ENCODE results near the gene PRKX. TPM values are rescaled to one million over a fixed set of nuclear protein-coding genes. Genes with fewer than 3 reads are reported as not detected.
"Not testable (repeated sequence)": the region's sequence is repeated elsewhere in the genome, so short reads cannot be mapped to it uniquely, and the experiment has no call there.

PRKX gene
- total RNA-seq, 3 donors from 2014 or later (not counting 1 experiment from before 2014, with no cell fraction given): 44.9 to 131 (median 97.6) TPM

GRCh38 chrX:3712870-3713224 is 602 bp downstream of the PRKX start:
- WGBS (ENCODE audit: insufficient coverage): 0% methylated on average over 38 of the region's 38 CpGs
- TF ChIP-seq CTCF (IDR thresholded peaks at IDR 0.05): no peak
- intact Hi-C loops (cut with micrococcal nuclease): no loop called here
- peak; percentile 0 to 3 (median 1) for ATAC-seq
- DNase-seq: peak in 1 of 2 donors; percentile 23
- peak overlapping the region; percentile 80 for H3K4me3 ChIP-seq (ENCODE audit: low read length)
- peak overlapping the region; percentile 93 to 96 for H3K27ac Mint-ChIP-seq
- no peaks in the 10 kb centered on the region for H3K9me3 ChIP-seq (ENCODE audit: control insufficient read depth, insufficient read depth, low read length)
- no peaks in the 10 kb centered on the region for H3K36me3 ChIP-seq (ENCODE audit: control insufficient read depth, insufficient read depth, low read length)
- peak overlapping the region; percentile 99 for H3K4me3 Mint-ChIP-seq
- H3K4me1 Mint-ChIP-seq: peaks cover 20 to 35% of the 10 kb centered on the region in 2 donors
- no peaks in the 10 kb centered on the region for H3K36me3 Mint-ChIP-seq
- no peaks in the 10 kb centered on the region for H3K27me3 ChIP-seq (ENCODE audit: control insufficient read depth, insufficient read depth, low read length)
- no peaks in the 10 kb centered on the region for H3K9me3 Mint-ChIP-seq
- H3K27me3 Mint-ChIP-seq (ENCODE audit: low read depth in 2 of 2): no peaks in the 10 kb centered on the region
- peaks cover 51% of the 10 kb centered on the region for H3K4me1 ChIP-seq (ENCODE audit: control insufficient read depth, insufficient read depth, low read length)
- H3K27ac ChIP-seq (ENCODE audit: low read length): peak overlapping the region; percentile 86

- Mint-ChIP-seq H3K4me1 (peaks cover 20 to 41% of the 10 kb centered on the region in 2 donors), H3K27ac (peak overlapping the region; percentile 93 to 96), H3K36me3 (no peaks in the 10 kb centered on the region), H3K27me3 (ENCODE audit: low read depth in 2 of 2) (no peaks in the 10 kb centered on the region), H3K4me3 (peak overlapping the region; percentile 99), H3K9me3 (no peaks in the 10 kb centered on the region)
- intact Hi-C loops (cut with micrococcal nuclease): no loop called here
- Histone ChIP-seq H3K27ac (ENCODE audit: low read length) (peak overlapping the region; percentile 86), H3K4me3 (ENCODE audit: low read length) (peak overlapping the region; percentile 80), H3K27me3 (ENCODE audit: control insufficient read depth, insufficient read depth, low read length) (no peaks in the 10 kb centered on the region), H3K4me1 (ENCODE audit: control insufficient read depth, insufficient read depth, low read length) (peaks cover 56% of the 10 kb centered on the region), H3K9me3 (ENCODE audit: control insufficient read depth, insufficient read depth, low read length) (no peaks in the 10 kb centered on the region), H3K36me3 (ENCODE audit: control insufficient read depth, insufficient read depth, low read length) (no peaks in the 10 kb centered on the region)
- WGBS (ENCODE audit: insufficient coverage): 2% methylated on average over 39 of the region's 39 CpGs
- DNase-seq (peak in 1 of 2 donors; percentile 29), ATAC-seq (no peak)
- TF ChIP-seq CTCF (IDR thresholded peaks at IDR 0.05): no peak
Observed at GRCh38 chrX:3712051-3712869, 1.2 kb downstream of the PRKX start.

- no peaks in the 10 kb centered on the region for H3K36me3 ChIP-seq (ENCODE audit: control insufficient read depth, insufficient read depth, low read length)
- peaks cover 64% of the 10 kb centered on the region for H3K4me1 ChIP-seq (ENCODE audit: control insufficient read depth, insufficient read depth, low read length)
- H3K4me1 Mint-ChIP-seq: peaks cover 20 to 47% of the 10 kb centered on the region in 2 donors
- DNase-seq (peak; percentile 42 to 54), ATAC-seq (peak; percentile 15 to 26 (median 18))
- no peak for TF ChIP-seq CTCF (IDR thresholded peaks at IDR 0.05)
- whole genome bisulfite sequencing (ENCODE audit: insufficient coverage): 7% methylated on average over 14 of the region's 16 CpGs
- intact Hi-C loops (cut with micrococcal nuclease): no loop called here
- H3K27ac Mint-ChIP-seq: peak overlapping the region; percentile 93 to 96
- H3K4me3 ChIP-seq (ENCODE audit: low read length): peak overlapping the region; percentile 80
- H3K27me3 Mint-ChIP-seq (ENCODE audit: low read depth in 2 of 2): no peaks in the 10 kb centered on the region
- no peaks in the 10 kb centered on the region for H3K36me3 Mint-ChIP-seq
- H3K27ac ChIP-seq (ENCODE audit: low read length): peak overlapping the region; percentile 86
- no peaks in the 10 kb centered on the region for H3K9me3 ChIP-seq (ENCODE audit: control insufficient read depth, insufficient read depth, low read length)
- H3K9me3 Mint-ChIP-seq: no peaks in the 10 kb centered on the region
- H3K4me3 Mint-ChIP-seq: peak overlapping the region; percentile 99
- no peaks in the 10 kb centered on the region for H3K27me3 ChIP-seq (ENCODE audit: control insufficient read depth, insufficient read depth, low read length)
Observed at GRCh38 chrX:3711331-3711917, 2.0 kb downstream of the PRKX start.

GRCh38 chrX:3707673-3708274 is 5.7 kb downstream of the PRKX start:
- H3K36me3 Mint-ChIP-seq; H3K27me3 ChIP-seq (ENCODE audit: control insufficient read depth, insufficient read depth, low read length); H3K9me3 Mint-ChIP-seq; H3K9me3 ChIP-seq (ENCODE audit: control insufficient read depth, insufficient read depth, low read length); H3K27me3 Mint-ChIP-seq (ENCODE audit: low read depth in 2 of 2); H3K36me3 ChIP-seq (ENCODE audit: control insufficient read depth, insufficient read depth, low read length); H3K4me3 ChIP-seq (ENCODE audit: low read length): not testable (repeated sequence)
- peak; percentile 33 to 62 for DNase-seq
- Mint-ChIP-seq H3K27ac (peak overlapping the region; percentile 87 to 96), H3K4me1 (peaks cover 20 to 67% of the 10 kb centered on the region in 2 donors), H3K4me3 (peak overlapping the region; percentile 84)
- Histone ChIP-seq H3K4me1 (ENCODE audit: control insufficient read depth, insufficient read depth, low read length) (peaks cover 75% of the 10 kb centered on the region), H3K27ac (ENCODE audit: low read length) (peak overlapping the region; percentile 79)
- intact Hi-C loops (cut with micrococcal nuclease): loop anchor here (5.0 kb wide), 1 partner anchor 35 kb away; no protein-coding TSS in a partner anchor
- peak; percentile 72 to 89 (median 80) for ATAC-seq
- 38% methylated on average over 5 of the region's 8 CpGs for WGBS (ENCODE audit: insufficient coverage)
